ENCODE results near the gene NT5M.

Gene NT5M

DNA sequence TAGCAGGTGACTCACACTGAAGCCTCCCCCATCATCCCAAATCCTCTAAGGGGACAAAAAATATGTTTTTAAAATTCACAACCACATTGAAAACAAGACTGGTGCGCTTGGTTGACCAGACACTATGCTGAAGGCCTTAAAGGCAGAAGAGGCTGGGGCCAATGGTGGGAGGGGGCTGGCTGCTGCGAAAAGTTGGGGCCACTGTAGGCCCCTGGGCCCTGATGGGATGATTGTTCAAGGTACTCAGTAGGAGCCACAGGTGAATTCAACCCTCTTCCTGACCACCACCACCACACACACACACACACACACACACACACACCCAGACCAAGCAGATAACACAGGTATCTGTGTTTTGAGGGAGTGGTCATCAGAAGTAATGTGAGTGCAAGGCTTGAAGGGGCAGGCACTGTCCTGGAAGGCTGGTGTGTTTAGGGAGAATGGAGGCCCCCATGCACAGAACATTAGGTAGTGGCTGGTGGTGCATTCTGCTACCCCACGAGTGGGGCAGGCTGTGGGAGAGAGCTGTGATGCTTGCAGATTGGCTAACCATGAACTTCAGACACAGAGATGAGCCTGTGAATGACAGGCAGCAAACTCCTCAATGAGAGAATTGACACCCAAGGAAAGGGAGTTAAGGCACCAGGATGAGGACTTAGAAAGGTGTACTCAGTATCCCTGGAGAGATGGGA lies 55.0 kb downstream of the NT5M start:
- H4K8ac ChIP-seq (ENCODE audit: low read depth, low read length): no peak overlapping the region
- H3K36me3 ChIP-seq (ENCODE audit: control insufficient read depth in 1 of 2, insufficient read depth in 2 of 2, low read length in 2 of 2): no peaks in the 10 kb centered on the region
- H3K27me3 ChIP-seq (ENCODE audit: insufficient read depth, low read length): no peaks in the 10 kb centered on the region
- H3K4me2 ChIP-seq (ENCODE audit: low read length): no peak overlapping the region
- no peaks in the 10 kb centered on the region for H3K79me2 ChIP-seq (ENCODE audit: control insufficient read depth, insufficient read depth, low read length, poor library complexity)
- no peak overlapping the region for H2AFZ ChIP-seq (ENCODE audit: insufficient read depth, low read length, poor library complexity)
- no peak overlapping the region for H3K9ac ChIP-seq (ENCODE audit: low read length)
- DNase-seq: no peak
- H3K23ac ChIP-seq (ENCODE audit: low read length): no peak overlapping the region
- no peak overlapping the region for H3K27ac ChIP-seq (ENCODE audit: low read depth, low read length)
- H3K79me1 ChIP-seq (ENCODE audit: low read length): no peaks in the 10 kb centered on the region
- H2BK12ac ChIP-seq (ENCODE audit: low read length): no peak overlapping the region
- WGBS (ENCODE audit: extremely low coverage, insufficient coverage, insufficient read length): no CpG with 5 or more reads among the region's 3 CpGs
- no peak overlapping the region for H3K14ac ChIP-seq (ENCODE audit: low read length)
- H3K9me3 ChIP-seq (ENCODE audit: insufficient read depth, low read depth, low read length): peaks cover 5% of the 10 kb centered on the region
- H2BK120ac ChIP-seq (ENCODE audit: insufficient read depth, low read length, poor library complexity): no peak overlapping the region
- no peak overlapping the region for H3K4me3 ChIP-seq (ENCODE audit: low read depth, low read length)
- no peak overlapping the region for H4K91ac ChIP-seq (ENCODE audit: low read depth, low read length)
- no peak overlapping the region for H2AK5ac ChIP-seq (ENCODE audit: low read length)
- H4K12ac ChIP-seq (ENCODE audit: low read depth, low read length): no peak overlapping the region
- no peak overlapping the region for H3K4ac ChIP-seq (ENCODE audit: low read depth, low read length)
- no peak overlapping the region for H3K18ac ChIP-seq (ENCODE audit: low read length)
- no peak overlapping the region for H2BK5ac ChIP-seq (ENCODE audit: low read depth, low read length, poor library complexity)
- H3K4me1 ChIP-seq (ENCODE audit: control insufficient read depth in 1 of 2, insufficient read depth in 2 of 2, low read length in 2 of 2): no peaks in the 10 kb centered on the region

DNA sequence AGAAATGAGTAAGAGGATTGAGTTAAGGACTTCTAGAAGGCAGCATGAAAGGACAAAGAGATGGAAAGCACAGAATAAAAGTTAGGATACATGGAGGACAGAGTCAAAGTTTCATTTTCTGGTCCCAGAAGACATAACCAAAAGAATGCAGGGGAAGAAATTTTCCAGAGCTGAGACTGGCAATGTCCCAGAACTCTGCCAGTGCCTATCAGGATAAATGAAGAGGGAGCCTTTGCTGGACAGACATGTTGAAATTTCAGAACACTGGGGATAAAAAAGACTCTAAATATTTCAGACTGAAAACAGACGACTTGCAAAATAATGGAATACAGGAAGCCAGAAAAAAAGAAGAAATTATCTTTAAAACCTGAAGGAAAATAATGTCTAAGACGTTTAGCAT lies 55.7 kb downstream of the NT5M start:
- Histone ChIP-seq H3K9ac (ENCODE audit: low read length) (no peak overlapping the region), H2BK120ac (ENCODE audit: insufficient read depth, low read length, poor library complexity) (no peak overlapping the region)
- no peak for DNase-seq

DNA sequence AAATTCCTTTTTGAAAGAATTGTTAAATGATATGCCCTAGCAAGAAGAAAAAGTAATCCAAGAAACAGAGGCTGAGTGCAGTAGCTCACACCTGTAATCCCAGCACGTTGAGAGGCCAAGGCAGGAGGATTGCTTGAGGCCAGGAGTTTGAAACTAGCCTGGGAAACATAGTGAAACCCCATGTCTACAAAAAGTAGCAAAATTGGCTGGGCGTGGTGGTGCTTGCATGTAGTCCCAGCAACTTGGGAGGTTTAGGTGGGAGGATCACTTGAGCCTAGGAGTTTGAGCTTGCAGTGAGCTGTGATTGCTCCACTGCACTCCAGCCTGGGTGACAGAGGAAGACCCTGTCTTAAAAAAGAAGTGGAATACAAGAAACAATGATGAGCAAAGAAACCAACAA lies 56.1 kb downstream of the NT5M start:
- no peak overlapping the region for H3K23ac ChIP-seq (ENCODE audit: low read length)
- H3K9me3 ChIP-seq (ENCODE audit: insufficient read depth, low read depth, low read length): peaks cover 6% of the 10 kb centered on the region
- no peak overlapping the region for H3K4ac ChIP-seq (ENCODE audit: low read depth, low read length)
- H3K4me2 ChIP-seq (ENCODE audit: low read length): no peak overlapping the region
- H3K4me3 ChIP-seq (ENCODE audit: low read depth, low read length): no peak overlapping the region
- no peak overlapping the region for H2BK12ac ChIP-seq (ENCODE audit: low read length)
- no CpG with 5 or more reads among the region's 2 CpGs for WGBS (ENCODE audit: extremely low coverage, insufficient coverage, insufficient read length)
- H4K12ac ChIP-seq (ENCODE audit: low read depth, low read length): no peak overlapping the region
- H3K27ac ChIP-seq (ENCODE audit: low read depth, low read length): no peak overlapping the region
- DNase-seq: no peak
- H3K79me2 ChIP-seq (ENCODE audit: control insufficient read depth, insufficient read depth, low read length, poor library complexity): no peaks in the 10 kb centered on the region
- H3K4me1 ChIP-seq (ENCODE audit: control insufficient read depth in 1 of 2, insufficient read depth in 2 of 2, low read length in 2 of 2): no peaks in the 10 kb centered on the region
- H3K9ac ChIP-seq (ENCODE audit: low read length): no peak overlapping the region
- no peak overlapping the region for H4K8ac ChIP-seq (ENCODE audit: low read depth, low read length)
- no peak overlapping the region for H2AK5ac ChIP-seq (ENCODE audit: low read length)
- no peak overlapping the region for H3K14ac ChIP-seq (ENCODE audit: low read length)
- H3K79me1 ChIP-seq (ENCODE audit: low read length): no peaks in the 10 kb centered on the region
- H2BK120ac ChIP-seq (ENCODE audit: insufficient read depth, low read length, poor library complexity): no peak overlapping the region
- H3K36me3 ChIP-seq (ENCODE audit: control insufficient read depth in 1 of 2, insufficient read depth in 2 of 2, low read length in 2 of 2): no peaks in the 10 kb centered on the region
- no peak overlapping the region for H3K18ac ChIP-seq (ENCODE audit: low read length)
- H4K91ac ChIP-seq (ENCODE audit: low read depth, low read length): no peak overlapping the region
- H2BK5ac ChIP-seq (ENCODE audit: low read depth, low read length, poor library complexity): no peak overlapping the region
- no peak overlapping the region for H2AFZ ChIP-seq (ENCODE audit: insufficient read depth, low read length, poor library complexity)
- H3K27me3 ChIP-seq (ENCODE audit: insufficient read depth, low read length): no peaks in the 10 kb centered on the region

More for the DNA sequence above, 55.7 kb downstream of the NT5M start:
- H3K27me3 ChIP-seq (ENCODE audit: insufficient read depth, low read length): no peaks in the 10 kb centered on the region
- no peak overlapping the region for H3K18ac ChIP-seq (ENCODE audit: low read length)
- peaks cover 6% of the 10 kb centered on the region for H3K9me3 ChIP-seq (ENCODE audit: insufficient read depth, low read depth, low read length)
- H2AFZ ChIP-seq (ENCODE audit: insufficient read depth, low read length, poor library complexity): no peak overlapping the region
- H2BK5ac ChIP-seq (ENCODE audit: low read depth, low read length, poor library complexity): no peak overlapping the region
- no peak overlapping the region for H3K4me2 ChIP-seq (ENCODE audit: low read length)
- H4K8ac ChIP-seq (ENCODE audit: low read depth, low read length): no peak overlapping the region
- H3K4me3 ChIP-seq (ENCODE audit: low read depth, low read length): no peak overlapping the region
- no peaks in the 10 kb centered on the region for H3K79me2 ChIP-seq (ENCODE audit: control insufficient read depth, insufficient read depth, low read length, poor library complexity)
- no peak overlapping the region for H3K23ac ChIP-seq (ENCODE audit: low read length)
- H3K14ac ChIP-seq (ENCODE audit: low read length): no peak overlapping the region
- no CpG with 5 or more reads among the region's 2 CpGs for WGBS (ENCODE audit: extremely low coverage, insufficient coverage, insufficient read length)
- H3K27ac ChIP-seq (ENCODE audit: low read depth, low read length): no peak overlapping the region
- no peak overlapping the region for H2BK12ac ChIP-seq (ENCODE audit: low read length)
- no peak overlapping the region for H4K12ac ChIP-seq (ENCODE audit: low read depth, low read length)
- H3K79me1 ChIP-seq (ENCODE audit: low read length): no peaks in the 10 kb centered on the region
- H3K4me1 ChIP-seq (ENCODE audit: control insufficient read depth in 1 of 2, insufficient read depth in 2 of 2, low read length in 2 of 2): no peaks in the 10 kb centered on the region
- no peaks in the 10 kb centered on the region for H3K36me3 ChIP-seq (ENCODE audit: control insufficient read depth in 1 of 2, insufficient read depth in 2 of 2, low read length in 2 of 2)
- H4K91ac ChIP-seq (ENCODE audit: low read depth, low read length): no peak overlapping the region
- H2AK5ac ChIP-seq (ENCODE audit: low read length): no peak overlapping the region
- H3K4ac ChIP-seq (ENCODE audit: low read depth, low read length): no peak overlapping the region

DNA sequence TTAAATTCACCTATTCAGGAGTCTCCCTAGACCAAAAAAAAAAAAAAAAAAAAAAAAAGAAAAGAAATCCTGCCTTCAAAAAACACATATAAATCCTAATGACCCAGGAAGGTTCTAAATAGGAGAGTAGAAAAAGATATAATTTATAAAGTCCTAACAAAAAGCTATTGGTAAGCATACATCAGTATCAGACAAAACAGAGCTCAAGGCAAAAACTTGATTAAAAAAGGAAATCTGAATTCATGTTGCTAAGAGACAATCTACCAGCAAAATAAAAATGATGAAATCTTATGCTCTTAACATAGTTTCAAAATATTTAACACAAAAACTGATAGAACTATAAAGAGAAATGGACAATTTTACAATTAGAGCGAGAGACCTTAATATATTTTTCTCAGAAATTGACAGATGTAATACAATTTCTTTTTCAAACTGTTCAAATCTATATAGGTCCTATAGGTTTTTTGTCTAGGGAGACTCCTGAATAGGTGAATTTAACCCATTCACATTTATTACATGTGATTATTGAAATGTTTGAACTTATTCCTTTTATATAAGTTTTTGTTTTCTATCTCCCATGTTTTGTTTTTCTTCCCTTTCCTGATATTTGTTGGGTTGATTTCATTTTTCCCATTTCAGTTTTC lies 57.0 kb downstream of the NT5M start:
- no peak overlapping the region for H2AFZ ChIP-seq (ENCODE audit: insufficient read depth, low read length, poor library complexity)
- H3K14ac ChIP-seq (ENCODE audit: low read length): no peak overlapping the region
- H3K4ac ChIP-seq (ENCODE audit: low read depth, low read length): no peak overlapping the region
- H3K36me3 ChIP-seq (ENCODE audit: control insufficient read depth in 1 of 2, insufficient read depth in 2 of 2, low read length in 2 of 2): no peaks in the 10 kb centered on the region
- no peak overlapping the region for H3K4me3 ChIP-seq (ENCODE audit: low read depth, low read length)
- H4K91ac ChIP-seq (ENCODE audit: low read depth, low read length): no peak overlapping the region
- H3K9ac ChIP-seq (ENCODE audit: low read length): no peak overlapping the region
- no peaks in the 10 kb centered on the region for H3K79me1 ChIP-seq (ENCODE audit: low read length)
- H3K27me3 ChIP-seq (ENCODE audit: insufficient read depth, low read length): no peaks in the 10 kb centered on the region
- H3K4me2 ChIP-seq (ENCODE audit: low read length): no peak overlapping the region
- DNase-seq: no peak
- H3K23ac ChIP-seq (ENCODE audit: low read length): no peak overlapping the region
- no peak overlapping the region for H2BK120ac ChIP-seq (ENCODE audit: insufficient read depth, low read length, poor library complexity)
- H4K12ac ChIP-seq (ENCODE audit: low read depth, low read length): no peak overlapping the region
- H2BK5ac ChIP-seq (ENCODE audit: low read depth, low read length, poor library complexity): no peak overlapping the region
- H4K8ac ChIP-seq (ENCODE audit: low read depth, low read length): no peak overlapping the region
- H3K27ac ChIP-seq (ENCODE audit: low read depth, low read length): no peak overlapping the region
- no peaks in the 10 kb centered on the region for H3K4me1 ChIP-seq (ENCODE audit: control insufficient read depth in 1 of 2, insufficient read depth in 2 of 2, low read length in 2 of 2)
- peaks cover 6% of the 10 kb centered on the region for H3K9me3 ChIP-seq (ENCODE audit: insufficient read depth, low read depth, low read length)
- H3K18ac ChIP-seq (ENCODE audit: low read length): no peak overlapping the region
- no peak overlapping the region for H2BK12ac ChIP-seq (ENCODE audit: low read length)
- no peaks in the 10 kb centered on the region for H3K79me2 ChIP-seq (ENCODE audit: control insufficient read depth, insufficient read depth, low read length, poor library complexity)
- no CpG with 5 or more reads among the region's 1 CpG for WGBS (ENCODE audit: extremely low coverage, insufficient coverage, insufficient read length)
- H2AK5ac ChIP-seq (ENCODE audit: low read length): no peak overlapping the region
